ENCODE measurements around the gene MAP2K2. TPM values are rescaled to one million over a fixed set of nuclear protein-coding genes. Genes with fewer than 3 reads are reported as not detected.
A peak's percentile ranks its signal among the peaks of the same experiment; 100 is the strongest.

MAP2K2 gene
- total RNA-seq, 4 donors from 2014 or later: 101 to 207 (median 138) TPM

GRCh38 chr19:4115818-4116385 is 8.0 kb downstream of the MAP2K2 start:
- intact Hi-C loops (cut with DNase I; ENCODE audit: low total_unique reads): no loop called here
- TF ChIP-seq CTCF (IDR thresholded peaks at IDR 0.05 in 4 of 5, conservative IDR thresholded peaks at IDR 0.05 in 1 of 5): no peak
- no peak for TF ChIP-seq POLR2A (IDR thresholded peaks at IDR 0.05)
- H3K4me3 ChIP-seq: no peak overlapping the region

GRCh38 chr19:4115050-4115817 is 8.7 kb downstream of the MAP2K2 start:
- intact Hi-C loops (cut with DNase I; ENCODE audit: low total_unique reads): no loop called here
- H3K9me3 ChIP-seq: no peaks in the 10 kb centered on the region
- no peaks in the 10 kb centered on the region for H3K27me3 ChIP-seq
- H3K36me3 ChIP-seq: peaks cover 0 to 26% of the 10 kb centered on the region in 2 donors
- ATAC-seq (peak; percentile 48 to 73), DNase-seq (no peak)
- H3K4me3 ChIP-seq: no peak overlapping the region
- in situ Hi-C loops (cut with MboI; ENCODE audit: low sequenced_read_pairs in 4 of 4): no loop called here
- H3K4me1 ChIP-seq: peaks cover 8 to 13% of the 10 kb centered on the region in 2 donors
- TF ChIP-seq POLR2A (IDR thresholded peaks at IDR 0.05) (no peak), CTCF (IDR thresholded peaks at IDR 0.05 in 4 of 5, conservative IDR thresholded peaks at IDR 0.05 in 1 of 5) (peak in 1 of 5 experiments; percentile 16)
- H3K27ac ChIP-seq: peak overlapping the region; percentile 10 to 66 (median 54)

More at GRCh38 chr19:4115818-4116385, 8.0 kb downstream of the MAP2K2 start:
- in situ Hi-C loops (cut with MboI; ENCODE audit: low sequenced_read_pairs in 4 of 4): no loop called here
- no peaks in the 10 kb centered on the region for H3K9me3 ChIP-seq
- DNase-seq (no peak), ATAC-seq (no peak)
- peaks cover 0 to 23% of the 10 kb centered on the region in 2 donors for H3K36me3 ChIP-seq
- H3K4me1 ChIP-seq: peaks cover 8 to 13% of the 10 kb centered on the region in 2 donors
- peak overlapping the region; percentile 10 to 66 (median 54) for H3K27ac ChIP-seq
- no peaks in the 10 kb centered on the region for H3K27me3 ChIP-seq

- Histone ChIP-seq H3K36me3 (peaks cover 0 to 36% of the 10 kb centered on the region in 2 donors), H3K4me3 (no peak overlapping the region), H3K4me1 (peaks cover 8 to 13% of the 10 kb centered on the region in 2 donors), H3K27ac (no peak overlapping the region), H3K27me3 (no peaks in the 10 kb centered on the region), H3K9me3 (no peaks in the 10 kb centered on the region)
- in situ Hi-C loops (cut with MboI; ENCODE audit: low sequenced_read_pairs in 4 of 4) (no loop called here), intact Hi-C loops (cut with DNase I; ENCODE audit: low total_unique reads) (no loop called here)
- TF ChIP-seq POLR2A (IDR thresholded peaks at IDR 0.05) (no peak), CTCF (IDR thresholded peaks at IDR 0.05 in 4 of 5, conservative IDR thresholded peaks at IDR 0.05 in 1 of 5) (no peak)
- ATAC-seq: no peak
- no peak for DNase-seq
Measured at GRCh38 chr19:4114181-4114580, 9.7 kb downstream of the MAP2K2 start.

GRCh38 chr19:4113398-4114088 is 10.4 kb downstream of the MAP2K2 start:
- DNase-seq: no peak
- in situ Hi-C loops (cut with MboI; ENCODE audit: low sequenced_read_pairs in 4 of 4): no loop called here
- Histone ChIP-seq H3K27ac (no peak overlapping the region), H3K36me3 (peaks cover 0 to 43% of the 10 kb centered on the region in 2 donors), H3K4me3 (no peak overlapping the region), H3K27me3 (no peaks in the 10 kb centered on the region), H3K9me3 (no peaks in the 10 kb centered on the region), H3K4me1 (peaks cover 8 to 13% of the 10 kb centered on the region in 2 donors)
- no peak for ATAC-seq
- no peak for TF ChIP-seq POLR2A (IDR thresholded peaks at IDR 0.05)
- TF ChIP-seq CTCF (IDR thresholded peaks at IDR 0.05 in 4 of 5, conservative IDR thresholded peaks at IDR 0.05 in 1 of 5): no peak
- intact Hi-C loops (cut with DNase I; ENCODE audit: low total_unique reads): no loop called here
